GM19468 (cell line): Measurements from ENCODE around the gene MAN2A2.

ENCODE experiments used
- ATAC-seq: cut with Tn5 transposase; IDR thresholded peaks from one replicate; pipeline ENCODE4 v1.9.1; 2021; ENCODE audit warnings: mild to moderate bottlenecking, moderate library complexity, moderate number of reproducible peaks; ENCODE audit not compliant: unreplicated experiment; ENCODE audit errors: extremely low read depth

MAN2A2 gene

DNA sequence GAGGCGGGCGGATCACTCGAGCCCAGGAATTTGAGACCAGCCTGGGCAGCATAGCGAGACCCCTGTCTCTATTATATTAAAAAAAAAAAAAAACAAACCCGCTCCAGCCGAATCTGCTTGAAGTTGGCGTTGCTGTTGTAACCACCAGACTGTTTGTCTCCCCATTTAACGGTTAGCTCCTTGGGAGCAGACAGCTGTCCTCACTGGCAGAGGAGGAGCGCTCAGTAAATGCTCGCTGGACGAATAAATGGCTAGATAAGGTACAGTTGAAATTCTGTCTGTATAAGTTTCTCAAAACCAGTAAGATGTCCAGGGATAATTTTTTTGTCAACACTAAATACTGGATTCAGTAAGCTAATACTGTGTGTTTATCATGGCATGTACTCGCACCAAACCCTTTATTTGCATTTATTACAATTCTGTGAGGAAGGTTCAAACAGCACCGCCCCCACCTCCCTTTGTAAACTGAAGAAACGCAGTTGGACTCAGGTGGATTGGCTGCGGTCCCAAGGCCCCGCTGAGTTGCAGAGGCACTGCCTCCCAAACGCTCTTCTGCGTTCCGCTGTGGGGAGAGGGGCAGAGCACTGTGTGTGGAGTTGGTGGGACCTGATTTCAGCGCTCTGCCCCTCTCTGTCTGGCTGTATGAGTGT, 52.6 kb downstream of the MAN2A2 start:
- no peak for ATAC-seq

- ATAC-seq = no peak
These were observed 53.4 kb downstream of the MAN2A2 start for GRCh38 chr15:90956274-90957030.

DNA sequence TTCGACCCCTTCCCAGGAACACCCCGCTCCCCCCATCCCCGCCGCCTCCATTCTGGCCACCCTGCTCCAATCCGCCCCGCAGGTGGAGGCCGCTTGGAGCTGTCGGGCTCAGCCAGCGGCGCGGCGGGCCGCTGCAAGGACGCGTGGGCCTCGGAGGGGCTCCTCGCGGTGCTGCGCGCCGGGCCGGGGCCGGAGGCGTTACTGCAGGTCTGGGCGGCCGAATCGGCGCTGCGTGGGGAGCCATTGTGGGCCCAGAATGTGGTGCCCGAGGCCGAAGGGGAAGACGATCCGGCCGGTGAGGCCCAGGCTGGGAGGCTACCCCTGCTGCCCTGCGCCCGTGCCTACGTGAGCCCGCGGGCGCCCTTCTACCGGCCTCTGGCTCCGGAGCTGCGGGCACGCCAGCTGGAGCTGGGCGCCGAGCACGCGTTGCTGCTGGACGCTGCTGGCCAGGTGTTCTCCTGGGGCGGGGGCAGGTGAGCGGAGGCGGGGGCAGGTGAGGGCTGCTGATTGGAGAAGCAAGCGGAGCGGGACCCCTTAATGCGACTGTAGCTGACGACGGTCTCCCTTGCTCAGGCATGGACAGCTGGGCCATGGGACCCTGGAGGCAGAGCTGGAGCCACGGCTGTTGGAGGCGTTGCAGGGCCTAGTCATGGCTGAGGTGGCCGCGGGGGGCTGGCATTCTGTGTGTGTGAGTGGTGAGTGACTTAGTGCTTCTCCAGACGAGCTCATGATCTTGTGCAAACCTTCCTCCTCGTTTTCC, 54.1 kb downstream of the MAN2A2 start:
- no peak for ATAC-seq

GRCh38 chr15:90957791-90958190, 54.7 kb downstream of the MAN2A2 start:
- ATAC-seq = no peak

GRCh38 chr15:90959028-90959595, 56.0 kb downstream of the MAN2A2 start:
- no peak for ATAC-seq

GRCh38 chr15:90959894-90960293, 56.8 kb downstream of the MAN2A2 start:
- ATAC-seq = no peak

DNA sequence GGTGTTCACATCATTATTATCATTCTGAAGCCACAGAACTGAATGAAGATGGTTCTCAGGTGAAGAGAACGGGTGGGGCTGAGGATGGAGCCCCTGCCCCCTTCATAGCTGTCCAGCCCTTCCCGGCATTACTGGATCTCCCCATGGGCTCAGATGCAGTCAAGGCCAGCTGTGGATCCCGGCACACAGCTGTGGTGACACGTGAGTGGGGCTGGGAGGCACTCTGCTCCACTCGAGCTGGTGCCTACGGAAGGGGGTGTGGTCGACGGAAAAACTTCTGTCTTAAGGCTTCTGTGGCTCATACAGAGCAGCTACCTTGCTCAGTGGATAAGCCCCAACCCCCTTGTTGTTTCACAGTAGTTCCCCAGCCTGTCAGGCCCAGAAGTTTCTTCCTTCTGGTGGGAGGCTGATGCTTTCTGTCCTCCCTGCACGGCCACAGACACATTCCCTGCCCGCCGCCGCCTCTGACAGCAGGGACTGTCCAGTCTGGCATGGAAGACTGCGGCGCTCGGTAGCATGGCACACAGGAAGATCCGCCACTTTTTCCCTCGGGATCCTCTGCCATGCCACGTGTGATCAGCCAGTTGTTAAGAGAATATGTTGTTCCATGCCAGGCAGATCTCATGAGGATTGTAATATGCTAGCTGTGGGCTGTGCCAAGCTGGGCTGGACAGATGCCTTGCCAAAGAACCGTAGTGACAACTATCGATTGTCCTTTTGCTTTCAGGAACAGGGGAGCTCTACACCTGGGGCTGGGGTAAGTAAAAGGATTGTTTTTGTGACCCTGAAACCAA, 57.4 kb downstream of the MAN2A2 start:
- ATAC-seq = no peak

DNA sequence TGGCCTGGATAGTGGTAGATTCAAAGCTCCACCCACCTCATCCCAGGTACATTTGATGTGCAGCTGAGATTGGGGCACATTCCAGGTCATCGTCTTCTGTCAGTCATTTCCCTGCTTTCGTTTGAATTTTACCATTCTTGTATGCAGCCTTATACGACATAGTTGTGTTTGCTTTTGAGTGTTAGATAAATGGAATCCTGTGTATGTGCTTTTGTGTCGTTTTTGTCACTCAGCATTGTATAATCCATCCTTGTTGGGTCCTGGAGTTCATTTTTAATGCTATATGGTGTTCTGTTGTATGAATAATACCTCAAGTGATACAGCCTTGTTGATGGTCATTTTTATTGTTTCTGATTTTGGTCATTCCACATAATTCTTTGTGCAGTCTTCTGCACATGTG, 58.9 kb downstream of the MAN2A2 start:
- no peak for ATAC-seq

GRCh38 chr15:90966262-90966661, 63.2 kb downstream of the MAN2A2 start:
- ATAC-seq = no peak

GRCh38 chr15:90967206-90967605, 64.1 kb downstream of the MAN2A2 start:
- no peak for ATAC-seq

DNA sequence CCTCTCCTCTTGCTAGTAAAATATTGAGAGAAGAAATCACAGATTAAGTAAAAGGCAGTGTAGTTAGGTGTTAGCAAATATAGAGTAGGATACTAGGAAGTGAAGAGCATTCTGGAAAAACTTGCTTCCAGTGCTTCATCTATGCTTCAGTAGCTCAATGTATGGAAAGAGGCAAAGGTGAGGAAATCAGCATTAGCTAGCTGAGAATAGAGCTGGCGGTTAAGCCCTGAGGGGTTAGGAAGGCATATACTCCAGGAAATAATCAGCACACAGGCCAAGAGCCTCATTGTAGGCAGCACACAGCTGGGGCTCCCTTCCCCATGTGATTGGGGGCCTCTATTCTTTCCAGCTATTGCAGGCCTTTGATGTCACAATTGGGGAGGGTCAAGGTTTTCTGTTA, 65.3 kb downstream of the MAN2A2 start:
- no peak for ATAC-seq

DNA sequence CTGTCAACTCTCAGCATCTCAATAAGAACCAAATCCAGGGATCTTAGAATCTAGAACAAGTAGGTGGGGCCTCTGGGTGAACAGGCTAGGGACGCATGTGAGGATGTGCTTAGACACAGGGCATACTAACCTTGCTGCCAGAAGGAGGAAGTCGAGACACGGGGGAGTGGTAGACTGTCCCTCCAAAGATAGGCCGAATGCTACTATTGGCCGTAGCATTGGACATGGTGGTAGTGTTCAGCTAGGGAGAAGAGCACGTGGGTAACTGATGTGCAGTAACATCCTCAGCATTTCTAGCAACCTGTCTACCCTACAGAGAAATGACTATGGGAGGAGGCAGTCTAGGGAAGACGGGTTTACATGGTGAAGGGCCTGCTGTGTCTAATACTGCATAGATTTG, 67.2 kb downstream of the MAN2A2 start:
- no peak for ATAC-seq

DNA sequence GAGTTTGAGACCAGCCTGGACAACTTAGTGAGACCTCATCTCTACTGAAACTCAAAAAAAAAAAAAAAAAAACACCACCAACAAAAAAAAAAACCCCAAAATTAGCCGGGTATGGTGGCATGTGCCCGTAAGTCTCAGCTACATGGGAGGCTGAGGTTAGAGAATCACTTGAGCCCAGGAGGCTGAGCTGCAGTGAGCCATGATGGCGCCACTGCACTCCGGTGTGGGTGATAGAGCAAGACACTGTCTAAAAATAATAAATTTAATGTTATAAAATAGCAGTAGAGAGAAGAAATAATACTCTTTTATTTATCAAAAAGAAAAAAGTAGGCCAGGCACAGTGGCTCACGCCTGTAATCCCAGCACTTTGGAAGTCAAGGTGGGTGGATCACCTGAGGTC, 69.0 kb downstream of the MAN2A2 start:
- no peak for ATAC-seq
